SKM-1 treated with dmso at 0.1 percent for 144 hours (cell line): ENCODE results near the gene BPTF.
"Not testable (repeated sequence)": the region's sequence is repeated elsewhere in the genome, so short reads cannot be mapped to it uniquely, and the experiment has no call there.

Source experiments
- DNase-seq: peaks from one replicate; lab custom pipeline; 2025; ENCODE audit not compliant: unreplicated experiment; lab: John Stamatoyannopoulos, UW

Gene BPTF

GRCh38 chr17:67833134-67833533, 7.8 kb downstream of the BPTF start:
- DNase-seq = no peak

- no peak for DNase-seq
Observed at GRCh38 chr17:67833946-67834631, 8.8 kb downstream of the BPTF start.

DNA sequence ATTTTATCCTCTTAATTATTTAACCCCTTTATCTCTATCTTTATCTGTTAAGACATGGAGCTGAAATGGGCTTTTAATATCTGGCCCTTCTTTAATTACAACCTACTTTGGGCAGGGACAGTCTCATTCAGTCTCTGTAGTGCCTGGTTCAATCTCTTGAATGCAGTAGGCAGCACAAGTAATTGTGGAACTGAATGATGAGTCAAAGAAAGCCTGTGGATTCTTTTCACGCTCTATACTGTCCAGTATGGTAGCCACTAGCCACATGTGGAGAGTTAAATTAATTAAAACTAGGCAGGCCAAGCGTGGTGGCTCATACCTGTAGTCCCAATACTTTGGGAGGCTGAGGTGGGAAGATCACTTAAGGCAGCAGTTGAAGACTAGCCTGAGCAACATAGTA, 9.3 kb downstream of the BPTF start:
- DNase-seq = no peak

DNA sequence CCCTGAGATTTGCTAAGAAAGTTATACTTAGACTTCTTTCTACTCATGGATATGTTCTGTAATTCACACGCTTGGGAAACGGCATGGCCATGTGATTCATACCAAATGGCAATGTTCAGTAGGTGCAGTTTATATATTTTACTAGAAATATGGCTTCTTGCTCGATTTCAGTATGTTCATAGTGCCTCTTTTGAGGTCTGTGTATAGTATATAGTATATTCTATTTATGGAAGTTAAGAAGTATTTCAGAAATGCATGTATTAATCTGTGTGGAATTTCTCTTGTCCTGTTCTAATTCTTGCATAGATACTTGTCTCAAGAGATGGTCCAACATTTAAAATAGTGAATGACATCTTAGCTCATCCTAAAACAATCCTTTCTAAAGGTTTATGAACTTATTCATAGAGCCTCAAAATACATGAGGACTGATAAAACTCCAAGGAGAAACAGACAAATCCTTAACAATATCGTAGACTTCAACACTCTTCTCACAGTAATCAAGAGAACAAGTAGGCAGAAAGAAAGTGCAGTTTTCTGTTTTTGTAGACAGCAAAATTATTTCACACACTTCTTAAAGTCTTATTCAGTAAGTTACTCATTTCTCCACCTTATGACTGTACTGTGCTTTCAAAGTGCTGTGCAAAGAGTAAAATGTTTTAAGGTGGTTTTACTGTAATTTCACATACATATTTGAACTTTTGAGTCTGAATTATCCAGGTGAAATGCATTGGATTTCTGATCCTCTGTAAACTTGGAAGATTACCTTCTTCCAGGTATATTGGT, 11.1 kb downstream of the BPTF start:
- DNase-seq = no peak

- DNase-seq = no peak
Observed at GRCh38 chr17:67837965-67838364, 12.7 kb downstream of the BPTF start.

GRCh38 chr17:67838538-67838937, 13.2 kb downstream of the BPTF start:
- DNase-seq = no peak

DNA sequence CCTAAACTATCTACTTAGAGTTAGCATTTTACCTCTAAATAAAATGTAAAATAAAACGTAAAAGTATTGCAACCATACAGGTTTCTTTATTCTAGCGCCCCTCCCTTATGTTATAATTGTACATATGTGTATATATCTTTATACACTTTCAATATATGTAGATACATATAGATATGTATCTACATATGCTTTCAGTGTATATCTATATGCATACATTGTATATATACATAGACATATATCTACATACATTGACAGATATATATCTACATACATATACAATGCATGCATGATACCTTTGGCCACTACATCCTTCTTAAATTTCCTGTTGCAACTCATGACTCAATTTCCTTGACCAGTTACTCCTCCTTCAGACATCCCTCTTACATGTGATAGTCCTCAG, 16.7 kb downstream of the BPTF start:
- DNase-seq = no peak

DNA sequence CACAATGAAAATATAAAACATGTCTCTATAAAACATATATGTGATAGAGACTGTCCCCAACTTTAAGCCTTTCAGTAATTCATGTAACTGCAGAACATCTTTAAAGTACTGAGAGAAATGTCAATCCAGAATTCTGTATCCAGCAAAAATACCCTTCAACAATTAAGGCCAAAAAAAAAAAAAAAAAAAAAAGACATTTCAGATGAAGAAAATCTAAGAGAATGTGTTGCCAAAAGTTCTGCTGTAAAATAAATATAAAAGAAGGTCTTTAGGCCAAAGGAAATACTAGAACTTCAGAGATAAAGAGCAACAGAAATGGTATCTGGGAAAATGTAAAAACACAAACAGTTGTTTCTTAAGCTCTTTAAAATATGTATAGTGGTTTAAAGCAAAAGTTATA, 17.3 kb downstream of the BPTF start:
- no peak for DNase-seq

DNA sequence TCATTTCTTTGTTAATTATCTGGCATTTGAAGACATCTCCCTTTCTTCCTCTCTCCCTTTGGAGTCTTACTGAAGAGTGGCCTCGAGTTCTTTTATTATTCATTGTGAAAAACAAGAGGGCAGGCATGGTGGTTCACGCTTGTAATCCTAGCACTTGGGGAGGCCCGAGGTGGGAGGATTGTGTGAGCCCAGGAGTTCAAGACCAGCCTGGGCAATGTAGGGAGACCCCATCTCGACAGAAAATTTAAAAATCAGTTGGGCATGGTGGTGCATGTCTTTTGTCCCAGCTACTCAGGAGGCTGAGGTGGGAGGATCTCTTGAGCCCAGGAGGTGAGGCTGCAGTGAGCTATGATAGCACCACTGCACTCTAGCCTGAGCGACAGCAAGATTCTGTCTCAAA, 20.1 kb downstream of the BPTF start:
- DNase-seq = no peak

DNA sequence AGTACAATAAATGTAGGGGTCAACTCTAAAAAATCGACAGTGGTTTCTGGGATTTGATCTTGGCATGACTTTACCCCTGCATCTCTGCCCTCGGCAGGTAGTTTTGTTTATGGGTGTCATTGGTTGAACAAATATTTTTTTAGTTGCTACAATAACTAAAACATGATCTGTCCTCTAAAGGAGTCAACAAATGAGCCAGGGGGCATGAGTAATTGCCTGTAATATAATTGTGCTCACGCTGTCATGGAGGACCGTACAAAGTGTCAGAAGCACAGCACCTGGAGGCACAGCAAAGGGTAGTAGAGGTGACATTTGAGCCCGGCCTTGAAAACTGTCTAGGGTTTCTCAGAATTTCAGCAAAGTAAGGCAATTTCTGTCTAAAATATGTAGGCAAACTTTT, 22.9 kb downstream of the BPTF start:
- DNase-seq = not testable (repeated sequence)

- DNase-seq = not testable (repeated sequence)
Observed at GRCh38 chr17:67848846-67849245, 23.5 kb downstream of the BPTF start.

DNA sequence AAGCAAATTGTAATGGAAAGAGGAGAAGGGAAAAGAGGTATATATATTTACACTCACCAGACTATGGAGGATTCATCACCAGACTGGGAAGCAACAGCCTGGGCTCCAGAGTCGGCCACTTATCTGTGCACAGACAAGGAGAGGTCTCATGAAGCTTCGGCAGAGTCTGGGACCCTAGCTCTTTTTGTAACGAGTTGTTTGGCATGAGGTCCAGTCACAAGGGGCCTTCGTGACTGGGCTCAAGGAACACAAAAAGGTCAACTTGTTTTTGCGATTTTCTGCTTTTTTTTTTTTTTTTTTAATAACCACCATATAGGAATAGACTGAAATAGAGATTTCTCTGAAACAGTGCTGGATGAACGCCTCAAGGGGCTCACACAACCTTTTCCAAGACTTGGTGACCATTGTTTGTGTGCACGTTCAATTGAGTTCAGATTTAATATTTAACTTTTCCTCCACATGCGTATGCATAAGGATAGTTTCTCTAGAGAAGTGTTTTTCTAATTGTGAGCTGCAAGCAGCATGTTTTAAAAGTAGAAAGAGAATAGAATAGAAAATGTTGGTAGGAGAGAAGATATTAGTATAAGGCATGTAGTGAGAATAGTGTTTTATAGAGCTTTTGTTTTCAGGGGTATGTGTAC, 25.8 kb downstream of the BPTF start:
- DNase-seq = no peak

GRCh38 chr17:67853703-67854102, 28.4 kb downstream of the BPTF start:
- DNase-seq = no peak

GRCh38 chr17:67854378-67854777, 29.1 kb downstream of the BPTF start:
- DNase-seq = no peak

DNA sequence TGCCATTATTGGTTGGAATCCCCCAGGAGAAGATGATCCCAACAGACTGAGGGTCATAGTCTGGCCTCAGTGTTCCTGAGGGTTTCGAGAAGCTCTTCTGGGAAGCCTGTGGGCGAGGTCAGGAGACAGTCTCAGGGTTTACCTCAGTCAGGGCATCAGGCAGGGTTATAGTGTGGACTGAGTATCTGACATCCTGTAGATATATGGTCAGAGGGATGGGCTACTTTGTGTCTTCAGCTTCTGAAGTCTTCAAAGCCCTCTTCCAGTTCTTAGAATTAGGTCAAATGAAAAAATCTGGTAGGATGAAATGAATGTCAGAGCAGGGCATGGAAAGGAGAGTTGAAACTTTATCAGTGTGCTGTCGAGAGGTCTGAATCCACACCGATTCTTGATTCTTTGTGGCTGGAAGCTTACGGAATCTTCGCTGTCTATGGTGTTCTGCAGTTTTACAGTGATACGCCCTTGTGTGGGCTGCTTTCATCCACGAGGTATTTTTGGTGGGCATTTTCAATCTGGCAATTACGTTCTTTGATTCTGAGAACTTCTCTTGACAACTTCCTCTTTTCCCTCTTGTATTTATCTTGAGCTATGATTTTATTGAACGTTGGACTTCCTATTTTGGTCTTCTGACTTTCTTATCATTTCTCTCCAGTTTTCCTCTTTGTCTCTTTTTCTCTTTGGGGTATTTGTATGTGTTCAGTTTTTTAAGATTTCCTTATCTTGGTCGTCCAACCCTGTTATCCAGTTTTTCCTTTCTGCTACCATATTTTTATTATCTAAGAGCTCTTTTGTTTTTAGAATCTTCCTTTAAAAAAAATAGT, 30.4 kb downstream of the BPTF start:
- no peak for DNase-seq

- not testable (repeated sequence) for DNase-seq
Observed at GRCh38 chr17:67856402-67856801, 31.1 kb downstream of the BPTF start.

DNA sequence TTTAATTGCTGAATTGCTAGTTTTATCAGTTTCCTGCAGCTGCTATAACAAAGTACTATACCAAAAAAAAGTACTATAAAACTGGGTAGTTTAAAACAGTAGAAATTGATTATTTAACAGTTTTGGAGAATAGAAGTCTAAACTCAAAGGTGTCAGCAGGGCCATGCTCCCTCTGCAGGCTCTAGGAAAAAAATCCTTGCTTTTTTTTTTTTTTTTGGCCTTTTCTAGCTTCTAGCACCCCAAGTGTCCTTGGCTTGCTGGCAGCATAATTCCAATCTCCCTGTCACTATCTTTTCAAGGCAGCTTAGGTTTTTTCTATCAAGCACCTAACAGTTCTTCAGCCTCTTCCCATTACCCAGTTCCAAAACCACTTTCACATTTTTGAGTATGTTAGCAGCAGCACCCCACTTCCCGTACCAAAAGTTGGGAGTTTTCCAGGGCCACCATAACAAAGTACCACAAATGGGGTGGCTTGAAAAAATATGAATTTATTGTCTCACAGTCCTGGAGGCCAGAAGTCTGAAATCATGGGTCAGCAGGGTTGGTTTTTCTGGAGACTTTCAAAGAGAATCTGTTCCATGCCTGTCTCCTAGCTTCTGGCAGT, 37.4 kb downstream of the BPTF start:
- no peak for DNase-seq

- no peak for DNase-seq
Observed at GRCh38 chr17:67863624-67864247, 38.4 kb downstream of the BPTF start.

GRCh38 chr17:67865438-67865837, 40.1 kb downstream of the BPTF start:
- DNase-seq = no peak

- DNase-seq = no peak
Observed at GRCh38 chr17:67867591-67867990, 42.3 kb downstream of the BPTF start.
